GM10266 (cell line): ENCODE data around the gene AMY2A.
A peak's percentile ranks its signal among the peaks of the same experiment; 100 is the strongest.
"Not testable (repeated sequence)": the region's sequence is repeated elsewhere in the genome, so short reads cannot be mapped to it uniquely, and the experiment has no call there.

Source experiments
- DNase-seq: peaks from one replicate; pipeline ENCODE4 v3.0.0; 2012; ENCODE audit errors: extremely low spot score
- CTCF ChIP-seq: IDR thresholded peaks from 2 replicates; pipeline ENCODE4 v1.5.1; 2012; ENCODE audit warnings: mild to moderate bottlenecking, low read depth; ENCODE audit not compliant: control insufficient read depth, insufficient read depth; ENCODE audit errors: missing control alignments

The AMY2A gene

DNA sequence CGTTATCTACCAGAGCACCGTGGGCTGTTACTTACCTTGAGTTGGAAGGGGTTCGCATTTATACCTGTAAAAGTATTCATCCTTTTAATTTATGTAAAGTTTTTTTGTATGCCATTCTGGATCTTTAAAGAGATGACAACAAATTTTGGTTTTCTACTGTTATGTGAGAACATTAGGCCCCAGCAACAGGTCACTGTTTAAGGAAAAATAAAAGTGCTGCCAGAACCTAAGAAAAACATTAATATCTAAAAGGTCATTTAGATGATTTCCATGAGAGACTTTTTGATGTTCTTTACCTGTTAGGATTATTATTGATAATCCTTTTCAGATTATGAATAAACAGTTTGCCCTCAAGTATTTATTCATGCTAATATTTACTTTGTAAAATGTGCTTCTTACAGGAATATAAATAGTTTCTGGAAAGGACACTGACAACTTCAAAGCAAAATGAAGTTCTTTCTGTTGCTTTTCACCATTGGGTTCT lies at the start of gene AMY2A:
AMY2A (plus strand) TSS at position 434 of the 484 bp plus-strand sequence; CDS start at position 448, 14 bp downstream.
- not testable (repeated sequence) for DNase-seq

GRCh38 chr1:103569493-103569892 lies 47.7 kb upstream of the AMY2A start:
- DNase-seq: no peak
- no peak for TF ChIP-seq CTCF

DNA sequence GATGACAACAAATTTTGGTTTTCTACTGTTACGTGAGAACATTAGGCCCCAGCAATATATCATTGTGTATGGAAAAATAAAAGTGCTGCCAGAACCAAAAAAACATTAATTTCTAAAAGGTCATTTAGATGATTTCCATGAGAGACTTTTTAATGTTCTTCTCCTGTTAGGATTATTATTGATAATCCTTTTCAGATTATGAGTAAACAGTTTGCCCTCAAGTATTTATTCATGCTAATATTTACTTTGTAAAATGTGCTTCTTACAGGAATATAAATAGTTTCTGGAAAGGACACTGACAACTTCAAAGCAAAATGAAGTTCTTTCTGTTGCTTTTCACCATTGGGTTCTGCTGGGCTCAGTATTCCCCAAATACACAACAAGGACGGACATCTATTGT lies 45.9 kb upstream of the AMY2A start, which contains the start of gene AMY2B:
AMY2B (plus strand) TSS at position 301 of the 400 bp plus-strand sequence; CDS start at position 315, 14 bp downstream.
- not testable (repeated sequence) for DNase-seq

DNA sequence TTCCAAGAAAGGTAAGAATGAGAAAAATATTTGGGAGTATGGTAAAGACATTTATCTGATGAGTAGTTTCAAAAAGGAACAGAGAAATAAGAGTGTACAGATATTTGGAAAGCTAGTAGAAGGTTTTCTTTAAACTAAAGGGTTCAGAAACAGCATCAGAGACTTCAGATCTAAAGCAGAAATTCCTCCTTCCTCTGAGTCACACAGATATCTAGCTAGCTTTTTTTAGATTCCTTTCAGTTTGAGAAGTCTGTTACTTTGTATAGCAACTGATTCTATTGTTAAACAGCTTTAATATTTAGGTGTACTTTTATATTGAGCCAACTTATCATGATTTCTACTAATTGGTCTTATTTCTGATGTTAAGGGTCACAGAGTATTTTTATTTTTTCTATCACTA lies 41.2 kb upstream of the AMY2A start:
- no peak for TF ChIP-seq CTCF
- peak; percentile 3 for DNase-seq

DNA sequence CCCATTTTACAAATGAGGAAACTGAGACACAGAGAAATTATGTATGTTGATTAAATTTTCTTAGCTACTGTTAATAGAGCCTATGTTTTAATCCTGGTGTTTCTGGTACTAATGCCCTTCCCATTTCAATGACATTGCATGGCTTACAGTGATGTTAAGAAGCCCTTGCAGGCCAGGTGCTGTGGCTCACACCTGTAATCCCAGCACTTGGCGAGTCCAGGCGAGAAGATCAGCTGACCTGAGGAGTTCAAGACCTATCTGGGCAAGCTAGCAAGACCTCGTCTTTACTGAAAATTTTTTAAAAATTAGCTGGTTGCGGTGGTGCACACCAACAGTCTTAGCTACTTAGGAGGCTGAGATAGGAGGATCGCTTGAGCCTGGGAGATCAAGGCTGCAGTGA lies 40.4 kb upstream of the AMY2A start:
- not testable (repeated sequence) for DNase-seq

- DNase-seq: no peak
- TF ChIP-seq CTCF: no peak
Observed at GRCh38 chr1:103582464-103582863, 34.8 kb upstream of the AMY2A start.

GRCh38 chr1:103583887-103584286 lies 33.3 kb upstream of the AMY2A start:
- no peak for DNase-seq
- no peak for TF ChIP-seq CTCF

GRCh38 chr1:103584537-103584936 lies 32.7 kb upstream of the AMY2A start:
- no peak for TF ChIP-seq CTCF
- no peak for DNase-seq

DNA sequence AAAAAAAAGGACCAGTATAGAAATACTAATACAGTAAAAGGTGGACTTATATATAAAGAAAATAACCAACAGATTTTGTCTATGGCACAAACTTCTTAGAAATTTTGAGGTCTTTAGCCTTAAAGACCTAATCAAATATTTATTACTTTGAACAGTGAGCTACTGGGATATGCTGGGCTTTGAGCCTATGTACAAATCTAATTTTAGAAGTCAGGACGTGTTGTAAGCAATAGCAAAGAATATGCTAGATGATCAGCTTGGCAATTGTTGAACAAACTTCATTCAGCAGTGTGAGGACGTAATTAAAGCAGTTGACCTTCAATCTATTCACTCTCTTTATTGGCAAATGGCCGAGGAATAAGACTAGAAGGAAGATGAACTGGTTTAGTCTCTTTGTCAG lies 14.5 kb upstream of the AMY2A start:
- DNase-seq: not testable (repeated sequence)

DNA sequence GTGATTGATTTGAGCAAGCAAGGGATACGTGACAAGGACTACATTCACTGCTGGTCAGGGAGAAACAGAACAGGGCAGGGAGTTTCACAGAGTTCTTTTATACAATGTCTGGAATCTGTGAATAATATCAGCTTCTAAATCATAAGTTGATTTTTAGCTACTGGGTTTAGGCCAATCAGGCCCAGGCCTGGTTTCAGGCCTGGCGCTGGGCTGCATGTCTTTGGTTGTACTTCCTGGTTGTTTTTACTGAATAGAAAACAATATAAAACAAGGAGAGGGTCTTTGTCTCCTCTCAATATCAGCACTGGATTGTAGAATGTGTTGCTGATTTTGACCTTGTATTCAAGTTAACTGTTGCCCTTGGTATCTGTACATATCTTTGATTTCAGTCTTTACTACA lies 865 bp upstream of the AMY2A start:
- no peak for TF ChIP-seq CTCF
- DNase-seq: no peak

DNA sequence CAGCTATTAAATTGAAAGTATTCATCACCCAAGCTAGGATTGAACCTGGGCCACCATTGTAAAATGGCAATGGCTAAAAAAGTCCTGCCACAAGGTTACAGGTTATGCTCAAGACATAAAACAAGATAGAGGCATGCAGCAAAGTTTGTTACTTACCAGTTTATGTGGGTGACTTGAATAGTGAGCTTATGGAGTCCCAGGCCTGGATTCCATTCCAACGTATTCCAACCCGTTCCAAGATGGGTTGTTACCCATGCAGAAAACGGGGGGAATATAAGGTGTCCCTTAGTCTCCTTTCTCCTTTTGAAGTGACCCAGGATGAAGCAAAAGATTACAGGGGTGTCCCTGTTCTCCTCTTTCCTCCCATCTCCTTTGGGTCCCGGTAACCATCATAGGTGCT lies 10.2 kb downstream of the AMY2A start:
- DNase-seq: not testable (repeated sequence)

- not testable (repeated sequence) for DNase-seq
Observed at GRCh38 chr1:103641194-103641593, 24.0 kb downstream of the AMY2A start.

- DNase-seq: not testable (repeated sequence)
Observed at GRCh38 chr1:103643908-103644307, 26.7 kb downstream of the AMY2A start.
